CMK (cell line): Measurements from ENCODE around the gene ERAL1.
"Not testable (repeated sequence)": the region's sequence is repeated elsewhere in the genome, so short reads cannot be mapped to it uniquely, and the experiment has no call there.

Source experiments
- DNase-seq: peaks from one replicate; pipeline ENCODE4 v3.0.0-alpha.2; 2010; ENCODE audit warnings: low read depth

The ERAL1 gene

GRCh38 chr17:28879886-28880571 lies 25.2 kb downstream of the ERAL1 start:
- no peak for DNase-seq

GRCh38 chr17:28880572-28880945 lies 25.7 kb downstream of the ERAL1 start:
- no peak for DNase-seq

- DNase-seq = no peak
Measured at GRCh38 chr17:28881533-28882056, 26.8 kb downstream of the ERAL1 start.

- no peak for DNase-seq
Measured at GRCh38 chr17:28882154-28882895, 27.5 kb downstream of the ERAL1 start.

GRCh38 chr17:28883967-28884702 lies 29.3 kb downstream of the ERAL1 start:
- no peak for DNase-seq

- DNase-seq = no peak
Measured at GRCh38 chr17:28885363-28885762, 30.5 kb downstream of the ERAL1 start.

- DNase-seq = no peak
Measured at GRCh38 chr17:28885951-28886350, 31.1 kb downstream of the ERAL1 start.

GRCh38 chr17:28887871-28888471 lies 33.2 kb downstream of the ERAL1 start:
- no peak for DNase-seq

GRCh38 chr17:28888832-28889231 lies 34.0 kb downstream of the ERAL1 start:
- no peak for DNase-seq

GRCh38 chr17:28889996-28890395 lies 35.2 kb downstream of the ERAL1 start:
- no peak for DNase-seq

- no peak for DNase-seq
Measured at GRCh38 chr17:28891201-28891600, 36.4 kb downstream of the ERAL1 start.

- DNase-seq = no peak
Measured at GRCh38 chr17:28892024-28892423, 37.2 kb downstream of the ERAL1 start.

- DNase-seq = not testable (repeated sequence)
Measured at GRCh38 chr17:28893248-28894183, 38.7 kb downstream of the ERAL1 start.

GRCh38 chr17:28895794-28896447 lies 41.1 kb downstream of the ERAL1 start:
- no peak for DNase-seq

GRCh38 chr17:28896491-28896883 lies 41.7 kb downstream of the ERAL1 start:
- no peak for DNase-seq

- no peak for DNase-seq
Measured at GRCh38 chr17:28896884-28897768, 42.3 kb downstream of the ERAL1 start, which contains the start of gene FLOT2. Gene FLOT2, minus strand, starts transcription at chr17:28897733. Its CDS starts 159 bp downstream, at chr17:28897574.

GRCh38 chr17:28897769-28898526 lies 43.1 kb downstream of the ERAL1 start:
- no peak for DNase-seq

- DNase-seq = no peak
Measured at GRCh38 chr17:28898527-28898955, 43.7 kb downstream of the ERAL1 start.
